Epithelial cell of esophagus (primary cell): ENCODE measurements around the gene SDHAF4.

Experiments used
- DNase-seq: peaks from one replicate; pipeline ENCODE4 v3.0.0; 2010; ENCODE audit warnings: low read depth
- H3K4me3 ChIP-seq: 2 replicates; pipeline ENCODE4 v1.5.1; 2011; ENCODE audit warnings: mild to moderate bottlenecking, low read length, control low read depth
- CTCF ChIP-seq: IDR thresholded peaks from 2 replicates; pipeline ENCODE4 v1.5.1; 2011; ENCODE audit warnings: low read depth, mild to moderate bottlenecking, low read length, control low read depth, inconsistent platforms; ENCODE audit not compliant: insufficient read depth; ENCODE audit errors: missing control alignments

The SDHAF4 gene

GRCh38 chr6:70566751-70567382 lies at the start of gene SDHAF4:
TSS of gene SDHAF4 (plus strand) at chr6:70566930. CDS start at chr6:70566941, 11 bp downstream.
- peak within 1 kb of the TSS; percentile 88 for H3K4me3 ChIP-seq
- DNase-seq: peak; percentile 88
- TF ChIP-seq CTCF: no peak

GRCh38 chr6:70518723-70519122 lies 48.0 kb upstream of the SDHAF4 start:
- TF ChIP-seq CTCF: no peak
- no peak overlapping the region for H3K4me3 ChIP-seq
- DNase-seq: peak; percentile 2

- H3K4me3 ChIP-seq: no peak overlapping the region
- peak; percentile 6 for DNase-seq
- peak; percentile 34 for TF ChIP-seq CTCF
Observed at GRCh38 chr6:70520575-70520974, 46.2 kb upstream of the SDHAF4 start.

- no peak for DNase-seq
- no peak overlapping the region for H3K4me3 ChIP-seq
- no peak for TF ChIP-seq CTCF
Observed at GRCh38 chr6:70524721-70525286, 41.9 kb upstream of the SDHAF4 start.

- H3K4me3 ChIP-seq: no peak overlapping the region
- no peak for TF ChIP-seq CTCF
Observed at GRCh38 chr6:70527071-70527737, 39.5 kb upstream of the SDHAF4 start.

GRCh38 chr6:70530023-70530422 lies 36.7 kb upstream of the SDHAF4 start:
- DNase-seq: no peak
- no peak for TF ChIP-seq CTCF
- no peak overlapping the region for H3K4me3 ChIP-seq

More at GRCh38 chr6:70527071-70527737, 39.5 kb upstream of the SDHAF4 start:
- no peak for DNase-seq
